ENCODE data around the gene CENPO.

The CENPO gene

DNA sequence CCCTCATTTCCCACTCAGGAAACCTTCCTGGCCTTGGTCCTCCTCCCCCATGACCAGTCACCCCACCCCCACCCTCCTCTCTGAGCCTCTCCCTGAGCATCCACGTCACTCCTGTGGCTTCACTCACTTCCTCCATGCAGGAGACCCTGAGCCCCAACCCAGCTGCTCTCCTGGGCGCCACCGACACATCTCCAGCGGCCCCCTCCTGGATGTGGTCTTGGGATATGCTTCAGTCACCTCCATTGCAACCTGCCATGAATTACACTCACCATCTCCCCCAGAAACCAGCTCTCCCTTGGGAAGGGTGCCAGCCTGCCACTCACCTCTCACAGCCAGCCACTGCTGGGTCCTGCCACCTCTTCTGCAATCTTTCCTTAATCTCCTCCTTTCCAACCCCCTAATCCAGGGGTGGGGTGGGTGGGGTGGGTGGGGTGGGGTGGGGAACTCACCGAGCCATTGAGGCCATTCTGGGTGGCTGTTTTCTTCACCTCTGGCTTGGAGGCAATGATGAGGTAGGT is 44.8 kb downstream of the CENPO start:
- no peak for DNase-seq (ENCODE audit: low read depth in 2 of 2)

GRCh38 chr2:24838541-24838940 is 45.3 kb downstream of the CENPO start:
- DNase-seq (ENCODE audit: low read depth in 2 of 2): no peak

GRCh38 chr2:24839729-24840128 is 46.5 kb downstream of the CENPO start:
- DNase-seq (ENCODE audit: low read depth in 2 of 2): no peak

DNA sequence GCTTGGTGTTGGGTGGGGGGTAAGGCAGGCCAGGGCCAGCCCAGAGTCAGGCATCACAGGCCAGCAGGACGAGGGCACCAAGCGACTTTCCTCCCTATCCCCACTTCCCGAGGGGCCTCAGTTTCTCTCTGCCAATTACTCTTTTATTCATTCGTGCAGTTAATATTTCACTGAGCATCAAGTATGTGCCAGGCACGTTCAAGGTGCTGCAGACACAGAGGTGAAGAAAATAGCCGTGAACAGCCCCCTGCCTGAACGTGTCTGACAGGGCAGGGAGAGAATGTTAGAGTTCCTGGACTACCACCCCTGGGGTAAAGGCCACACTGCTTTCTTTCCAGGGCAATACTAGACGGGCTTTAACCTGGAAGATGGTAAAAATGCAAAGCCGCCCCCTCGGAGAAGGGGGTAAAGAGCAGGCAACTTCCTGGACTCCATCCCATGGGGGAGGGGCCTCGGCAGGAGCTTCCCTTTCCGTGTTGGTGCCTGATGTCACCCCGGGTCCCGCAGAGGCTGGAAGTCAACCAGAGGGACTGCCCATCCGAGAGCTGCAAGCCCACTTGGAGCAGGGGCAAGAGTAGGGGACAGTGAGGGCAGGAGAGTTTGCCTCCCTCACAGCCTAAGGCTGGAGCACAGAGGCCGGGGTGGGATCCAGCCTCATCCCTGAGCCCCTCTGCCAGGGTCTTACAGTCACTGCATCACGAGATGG is 47.1 kb downstream of the CENPO start:
- DNase-seq (ENCODE audit: low read depth in 2 of 2): no peak

DNA sequence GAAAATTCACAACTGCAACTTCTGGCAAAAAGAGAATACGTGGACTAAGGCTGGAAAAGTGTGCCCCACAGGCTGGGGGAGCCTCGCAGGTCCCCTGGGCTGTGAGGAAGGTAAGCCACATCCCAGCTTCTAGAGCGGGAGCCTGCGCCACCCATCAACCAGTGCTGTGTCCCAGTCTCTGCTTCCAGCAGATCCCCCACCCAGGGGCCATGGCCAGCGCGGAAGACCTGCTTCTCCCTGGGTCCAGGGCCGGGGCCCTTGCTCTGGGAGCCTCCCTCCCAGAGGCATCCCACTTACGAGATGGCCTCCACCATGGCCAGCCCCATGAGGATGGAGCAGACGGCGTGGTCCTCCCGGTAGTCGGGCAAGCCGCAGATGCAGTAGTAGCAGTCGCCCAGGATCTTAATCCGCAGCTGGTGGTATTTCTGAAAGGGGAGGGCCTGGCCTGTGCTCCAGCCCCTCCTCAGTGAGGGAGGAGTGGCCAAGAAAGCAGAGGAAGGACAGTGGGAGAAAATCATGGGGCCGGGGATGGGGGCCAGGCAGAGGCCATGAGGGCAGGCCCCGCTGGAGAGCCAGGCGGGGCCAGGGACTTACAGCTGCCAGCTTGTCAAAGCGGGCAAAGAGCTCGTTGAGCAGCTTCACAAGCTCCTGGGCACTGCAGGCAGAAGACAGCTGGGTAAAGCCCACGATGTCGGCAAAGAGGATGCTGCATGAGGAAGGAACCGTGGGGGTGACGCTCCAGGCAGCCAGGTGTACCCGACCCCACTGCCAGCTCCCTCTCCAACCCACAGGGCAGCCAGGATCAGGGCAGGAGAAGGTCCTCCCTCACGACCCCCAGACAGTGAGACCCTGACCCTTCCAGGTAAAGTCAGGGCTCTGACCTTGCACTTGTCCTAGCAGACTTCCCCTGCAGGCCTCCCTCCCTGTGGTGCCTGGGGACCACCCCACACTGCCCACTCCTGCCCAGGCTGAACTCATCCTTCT is 48.0 kb downstream of the CENPO start:
- DNase-seq (ENCODE audit: low read depth in 2 of 2): no peak

DNA sequence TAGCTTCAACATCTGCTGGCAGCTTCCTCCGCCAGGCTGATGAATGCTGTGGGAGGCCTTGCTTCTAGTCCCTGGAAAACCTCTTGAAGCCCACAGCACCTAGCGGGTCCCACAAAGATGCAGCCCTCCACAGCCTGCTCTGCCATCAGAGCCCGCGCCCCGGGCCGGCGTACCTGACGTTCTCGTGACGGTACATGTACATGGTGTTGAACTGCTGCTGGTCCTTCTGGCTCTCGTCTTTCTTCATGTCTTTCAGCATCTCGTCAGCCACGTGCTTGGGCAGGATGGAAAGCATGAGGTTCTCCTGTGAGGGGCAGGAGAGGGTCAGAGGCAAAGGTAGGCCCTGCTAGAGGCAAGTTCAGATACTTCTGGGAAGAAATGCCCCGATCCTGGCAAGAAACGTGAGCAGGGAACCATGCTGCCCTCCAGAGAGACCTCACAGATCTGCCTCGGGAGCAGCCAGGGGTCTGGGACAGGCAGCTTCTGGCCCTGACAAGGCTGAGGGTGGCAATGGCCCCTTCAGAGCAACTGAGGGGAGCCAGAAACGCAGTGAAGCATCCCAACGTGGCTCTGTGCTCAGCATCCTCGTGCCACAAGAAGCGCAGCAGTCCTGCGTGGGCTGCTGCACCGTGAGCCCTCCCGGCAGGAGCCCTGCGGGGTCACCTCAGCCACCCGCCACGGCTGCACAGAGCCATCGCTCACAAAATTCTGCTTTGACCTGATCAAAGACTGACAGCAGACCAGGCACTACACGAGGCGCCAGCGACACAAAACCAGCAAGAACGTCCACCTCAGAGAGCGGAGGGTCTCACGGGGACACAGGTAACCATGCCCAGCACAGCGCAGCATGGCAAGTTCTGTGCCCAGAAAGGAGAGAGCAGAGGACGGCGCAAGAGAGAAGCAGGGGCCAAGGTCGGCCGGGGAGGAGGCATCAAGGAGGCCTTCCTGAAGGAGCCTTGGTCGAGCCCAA is 49.1 kb downstream of the CENPO start:
- DNase-seq (ENCODE audit: low read depth in 2 of 2): no peak

- no peak for DNase-seq (ENCODE audit: low read depth in 2 of 2)
Observed at GRCh38 chr2:24843330-24843860, 50.2 kb downstream of the CENPO start.

GRCh38 chr2:24844023-24844685 is 50.9 kb downstream of the CENPO start:
- DNase-seq (ENCODE audit: low read depth in 2 of 2): no peak

- DNase-seq (ENCODE audit: low read depth in 2 of 2): no peak
Observed at GRCh38 chr2:24845691-24846090, 52.5 kb downstream of the CENPO start.

- DNase-seq (ENCODE audit: low read depth in 2 of 2): no peak
Observed at GRCh38 chr2:24850944-24851343, 57.7 kb downstream of the CENPO start.

DNA sequence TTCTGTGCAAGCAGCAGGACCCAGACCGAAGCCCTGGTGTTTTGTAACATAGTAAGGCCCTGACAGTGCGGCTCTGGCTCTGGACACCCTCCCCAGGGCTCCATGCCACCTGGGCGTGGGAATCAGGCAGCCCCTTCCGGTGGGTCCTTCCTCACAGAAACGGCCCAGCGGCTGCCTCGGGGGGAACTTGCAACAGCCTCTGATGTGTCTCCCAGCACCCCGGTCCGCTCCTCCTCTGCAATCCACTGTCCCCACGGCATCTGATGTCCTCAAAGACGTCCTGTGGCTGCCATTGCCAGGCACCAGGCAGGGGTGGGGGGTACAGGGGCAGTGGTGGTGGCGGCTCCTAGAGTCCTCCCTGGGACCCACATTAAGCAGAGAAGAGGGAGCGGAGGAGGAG is 58.8 kb downstream of the CENPO start:
- DNase-seq (ENCODE audit: low read depth in 2 of 2): no peak

DNA sequence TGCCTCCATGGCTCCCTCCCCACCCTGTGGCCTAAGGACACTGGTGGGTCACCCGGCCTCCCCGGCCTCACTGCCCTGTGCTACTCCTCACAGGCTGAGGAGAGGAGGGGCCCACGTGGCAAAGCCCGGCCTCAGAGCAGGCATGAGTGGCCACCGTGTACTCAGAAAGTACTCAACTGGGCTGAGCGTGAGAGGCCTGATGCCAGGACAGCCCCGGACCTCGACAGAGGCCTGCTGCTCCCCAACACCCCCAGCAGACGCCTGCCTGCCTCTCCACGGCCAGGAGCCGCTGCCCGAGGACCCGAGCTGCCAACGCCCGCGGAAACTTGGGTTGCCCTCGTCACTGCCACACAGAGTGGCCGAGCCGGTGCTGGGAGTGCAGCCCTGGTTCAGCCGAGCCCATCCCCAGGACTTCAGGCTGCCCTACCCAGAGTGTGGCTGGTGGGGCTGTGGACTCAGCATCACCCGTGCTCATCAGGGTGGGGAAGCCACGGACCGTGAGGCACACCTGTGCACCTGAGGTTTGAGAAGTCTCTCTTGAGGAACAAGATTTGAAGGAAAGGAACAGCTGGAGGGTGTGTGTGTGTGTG is 59.3 kb downstream of the CENPO start:
- no peak for DNase-seq (ENCODE audit: low read depth in 2 of 2)

GRCh38 chr2:24853046-24853445 is 59.8 kb downstream of the CENPO start:
- no peak for DNase-seq (ENCODE audit: low read depth in 2 of 2)

DNA sequence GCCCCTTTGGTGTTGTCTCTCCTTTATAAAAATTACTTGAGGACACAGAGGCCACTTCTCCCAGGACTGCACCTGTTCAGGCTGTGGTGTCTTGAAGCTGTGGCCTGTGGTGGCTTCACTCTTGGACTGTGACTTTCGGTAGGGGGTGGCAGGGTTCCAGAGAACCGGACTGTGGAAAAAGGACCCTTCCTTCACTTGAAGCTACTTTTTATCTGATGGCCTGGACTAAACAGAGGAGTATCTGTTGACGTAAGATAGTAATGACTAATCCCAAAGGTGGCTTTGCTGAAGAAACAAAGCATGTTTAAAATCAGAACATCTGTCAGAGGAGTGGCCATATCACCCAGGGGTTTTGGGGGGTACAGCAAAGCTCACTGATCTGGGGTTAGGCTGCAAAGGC is 60.8 kb downstream of the CENPO start:
- no peak for DNase-seq (ENCODE audit: low read depth in 2 of 2)

DNA sequence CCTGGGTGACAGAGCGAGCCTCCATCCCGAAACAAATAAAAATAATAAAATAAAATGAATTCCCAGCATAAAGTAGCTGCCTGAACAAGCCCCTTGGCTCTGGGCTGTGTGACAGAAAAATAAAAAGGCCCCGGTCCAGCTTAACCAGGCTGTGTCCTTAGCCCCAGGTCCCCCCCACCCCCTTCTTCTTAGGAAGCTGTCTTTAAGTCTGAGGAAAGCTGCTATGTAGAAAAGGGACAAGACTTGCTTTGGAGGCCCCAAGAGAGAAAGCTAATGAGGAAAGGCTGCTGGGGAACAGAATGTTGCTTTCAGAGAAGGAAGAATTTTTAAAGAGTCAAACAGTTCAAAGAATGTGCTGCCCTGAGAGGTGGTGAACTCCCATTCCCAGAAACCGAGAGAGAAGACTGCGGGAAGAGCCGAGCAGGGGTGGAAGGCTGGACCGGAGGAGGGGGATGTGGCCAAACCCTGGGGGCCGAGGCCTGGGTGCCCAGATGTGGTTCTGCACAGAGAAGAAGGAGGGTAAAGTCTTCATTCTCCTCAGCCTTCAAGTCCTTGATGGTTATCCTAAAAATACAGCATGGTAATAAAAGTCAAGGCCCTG is 61.9 kb downstream of the CENPO start:
- no peak for DNase-seq (ENCODE audit: low read depth in 2 of 2)

- no peak for DNase-seq (ENCODE audit: low read depth in 2 of 2)
Observed at GRCh38 chr2:24855726-24856125, 62.5 kb downstream of the CENPO start.

DNA sequence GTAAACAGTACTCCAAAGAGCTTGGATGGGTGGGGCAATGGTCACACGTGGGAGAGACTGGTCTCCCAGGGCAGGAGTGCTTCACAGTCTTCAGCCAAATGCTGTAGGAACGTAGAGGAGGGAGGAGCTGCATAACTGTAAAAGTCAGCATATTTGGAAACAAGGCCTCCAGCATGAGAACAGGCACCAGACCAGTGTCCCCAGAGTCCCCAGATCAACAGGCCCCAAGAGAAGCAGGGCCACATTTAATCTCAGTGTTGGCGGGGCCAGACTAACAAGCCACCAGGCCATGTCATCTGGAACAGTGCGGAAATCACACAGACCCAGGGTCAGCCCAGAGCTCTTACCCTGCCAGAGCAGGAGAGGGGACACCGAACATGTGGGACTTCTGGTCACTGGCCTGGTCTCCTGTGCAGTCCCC is 63.6 kb downstream of the CENPO start:
- DNase-seq (ENCODE audit: low read depth in 2 of 2): no peak

DNA sequence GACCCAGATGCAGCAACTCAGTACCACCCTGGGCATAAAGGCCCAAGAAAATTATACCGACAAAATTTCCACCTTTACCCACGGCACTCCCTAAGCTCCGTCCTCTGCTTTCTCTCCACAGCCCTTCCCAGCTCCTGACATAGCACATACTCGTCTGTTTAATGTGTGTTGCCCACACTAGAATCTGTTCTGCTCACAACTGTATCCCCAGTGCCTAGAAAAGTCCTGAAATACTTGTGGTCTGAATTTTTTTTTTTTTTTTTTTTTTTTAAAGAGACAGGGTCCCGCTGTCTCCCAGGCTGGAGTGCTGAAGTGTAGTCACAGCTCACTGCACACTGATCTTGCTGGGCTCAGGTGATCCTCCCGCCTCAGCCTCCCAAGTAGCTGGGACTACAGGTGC is 64.5 kb downstream of the CENPO start:
- DNase-seq (ENCODE audit: low read depth in 2 of 2): no peak

GRCh38 chr2:24858996-24859395 is 65.8 kb downstream of the CENPO start:
- DNase-seq (ENCODE audit: low read depth in 2 of 2): no peak
